ENCODE data around the gene ZFP36L1.

ZFP36L1 gene

DNA sequence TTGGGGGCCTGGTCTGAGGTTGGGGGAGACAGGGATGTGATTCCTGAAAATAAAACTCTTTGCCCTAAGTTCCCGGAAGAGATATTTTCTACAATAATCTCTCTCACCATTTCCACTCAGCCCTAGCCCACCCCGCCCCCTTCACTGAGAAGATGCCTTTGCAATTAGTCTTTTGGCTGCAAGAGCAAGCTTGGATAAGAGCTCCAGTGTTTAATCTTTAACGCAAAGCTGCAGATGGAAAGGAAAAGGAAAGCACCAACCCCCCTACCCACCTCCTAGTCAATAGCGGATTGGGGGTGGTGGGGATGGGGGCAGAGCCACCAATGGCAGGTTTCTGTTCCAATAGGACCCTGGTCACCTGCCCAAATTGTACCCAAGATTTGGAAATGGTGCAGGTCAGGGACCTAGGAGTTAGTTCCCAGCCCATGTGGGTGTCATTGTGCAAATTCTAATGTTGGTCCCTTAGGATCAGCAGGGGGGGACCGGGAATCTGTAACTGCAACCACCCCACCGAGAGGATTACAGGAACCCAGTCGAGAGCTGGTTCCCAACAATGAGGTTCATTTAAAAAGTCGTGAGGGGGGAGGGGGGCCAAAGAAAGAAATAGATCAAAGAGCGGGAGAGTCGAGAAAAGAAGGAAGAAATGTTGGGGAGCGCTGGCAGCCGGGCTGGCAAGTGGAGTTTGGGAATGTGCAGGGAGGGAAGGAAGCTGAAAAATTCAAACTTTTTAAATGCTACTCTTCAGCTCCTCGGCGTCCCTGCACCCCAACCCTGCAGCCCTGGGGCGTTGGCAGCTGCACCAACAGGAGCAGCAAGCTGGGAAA lies 1.6 kb downstream of the ZFP36L1 start:
- Histone ChIP-seq H3K18ac (ENCODE audit: low read length) (peak overlapping the region; percentile 55), H3K4me2 (ENCODE audit: low read length) (peak overlapping the region; percentile 73), H3K27me3 (ENCODE audit: insufficient read depth, low read length) (no peaks in the 10 kb centered on the region), H3K14ac (ENCODE audit: low read length) (peak overlapping the region; percentile 59), H3K23ac (ENCODE audit: low read length) (no peak overlapping the region), H4K8ac (ENCODE audit: low read depth, low read length) (peak overlapping the region; percentile 42), H2BK5ac (ENCODE audit: low read depth, low read length, poor library complexity) (peak overlapping the region; percentile 84), H3K27ac (ENCODE audit: low read depth, low read length) (peak overlapping the region; percentile 83), H3K36me3 (ENCODE audit: control insufficient read depth in 1 of 2, insufficient read depth in 2 of 2, low read length in 2 of 2) (peaks cover 26 to 36% of the 10 kb centered on the region in 2 experiments), H4K91ac (ENCODE audit: low read depth, low read length) (no peak overlapping the region), H2AK5ac (ENCODE audit: low read length) (no peak overlapping the region), H4K12ac (ENCODE audit: low read depth, low read length) (no peak overlapping the region), H3K4ac (ENCODE audit: low read depth, low read length) (peak overlapping the region; percentile 97), H3K4me3 (ENCODE audit: low read depth, low read length) (peak overlapping the region; percentile 91), H3K4me1 (ENCODE audit: control insufficient read depth in 1 of 2, insufficient read depth in 2 of 2, low read length in 2 of 2) (peaks cover 13 to 24% of the 10 kb centered on the region in 2 experiments), H3K79me2 (ENCODE audit: control insufficient read depth, insufficient read depth, low read length, poor library complexity) (peaks cover 58% of the 10 kb centered on the region), H2BK120ac (ENCODE audit: insufficient read depth, low read length, poor library complexity) (peak overlapping the region; percentile 9), H3K9ac (ENCODE audit: low read length) (peak overlapping the region; percentile 92), H2BK12ac (ENCODE audit: low read length) (no peak overlapping the region), H3K9me3 (ENCODE audit: insufficient read depth, low read depth, low read length) (no peaks in the 10 kb centered on the region), H2AFZ (ENCODE audit: insufficient read depth, low read length, poor library complexity) (no peak overlapping the region), H3K79me1 (ENCODE audit: low read length) (peaks cover 58% of the 10 kb centered on the region)
- peak in 1 of 2 donors; percentile 17 for DNase-seq
- WGBS (ENCODE audit: extremely low coverage, insufficient coverage, insufficient read length), result no CpG with 5 or more reads among the region's 15 CpGs

DNA sequence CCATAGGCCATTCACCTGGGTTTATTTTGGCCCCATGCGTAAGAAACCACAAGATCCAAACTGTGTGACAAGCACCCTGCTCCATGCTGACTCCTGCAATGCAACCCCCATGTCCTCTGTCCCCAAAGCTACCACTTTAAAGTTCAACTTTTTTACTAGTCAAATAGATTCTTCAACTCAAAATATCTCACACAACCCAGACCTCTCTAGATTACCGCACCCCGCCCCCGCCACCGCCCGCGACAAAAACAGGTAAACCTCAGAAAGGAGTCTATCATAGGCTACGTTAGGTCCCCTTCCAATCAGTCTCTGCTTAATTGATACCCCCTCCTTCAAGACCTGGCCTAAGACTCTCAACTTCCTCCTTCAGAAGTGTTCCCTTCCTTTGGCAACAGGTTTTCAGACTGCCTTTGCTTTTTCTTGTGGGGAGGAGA lies 2.2 kb downstream of the ZFP36L1 start:
- no peaks in the 10 kb centered on the region for H3K9me3 ChIP-seq (ENCODE audit: insufficient read depth, low read depth, low read length)
- no peak overlapping the region for H3K23ac ChIP-seq (ENCODE audit: low read length)
- H2AFZ ChIP-seq (ENCODE audit: insufficient read depth, low read length, poor library complexity), result no peak overlapping the region
- peaks cover 11 to 21% of the 10 kb centered on the region in 2 experiments for H3K4me1 ChIP-seq (ENCODE audit: control insufficient read depth in 1 of 2, insufficient read depth in 2 of 2, low read length in 2 of 2)
- peak overlapping the region; percentile 91 for H3K4me3 ChIP-seq (ENCODE audit: low read depth, low read length)
- H2BK12ac ChIP-seq (ENCODE audit: low read length), result no peak overlapping the region
- peak in 1 of 2 donors; percentile 5 for DNase-seq
- H3K27ac ChIP-seq (ENCODE audit: low read depth, low read length), result peak overlapping the region; percentile 83
- no peak overlapping the region for H2BK120ac ChIP-seq (ENCODE audit: insufficient read depth, low read length, poor library complexity)
- peak overlapping the region; percentile 73 for H3K4me2 ChIP-seq (ENCODE audit: low read length)
- no peak overlapping the region for H4K12ac ChIP-seq (ENCODE audit: low read depth, low read length)
- H3K27me3 ChIP-seq (ENCODE audit: insufficient read depth, low read length), result no peaks in the 10 kb centered on the region
- H3K36me3 ChIP-seq (ENCODE audit: control insufficient read depth in 1 of 2, insufficient read depth in 2 of 2, low read length in 2 of 2), result peaks cover 26 to 36% of the 10 kb centered on the region in 2 experiments
- no peak overlapping the region for H4K8ac ChIP-seq (ENCODE audit: low read depth, low read length)
- no peak overlapping the region for H2AK5ac ChIP-seq (ENCODE audit: low read length)
- H2BK5ac ChIP-seq (ENCODE audit: low read depth, low read length, poor library complexity), result no peak overlapping the region
- H3K4ac ChIP-seq (ENCODE audit: low read depth, low read length), result peak overlapping the region; percentile 97
- peak overlapping the region; percentile 92 for H3K9ac ChIP-seq (ENCODE audit: low read length)
- peaks cover 54% of the 10 kb centered on the region for H3K79me2 ChIP-seq (ENCODE audit: control insufficient read depth, insufficient read depth, low read length, poor library complexity)
- H3K79me1 ChIP-seq (ENCODE audit: low read length), result peaks cover 52% of the 10 kb centered on the region
- no CpG with 5 or more reads among the region's 8 CpGs for WGBS (ENCODE audit: extremely low coverage, insufficient coverage, insufficient read length)
- H3K18ac ChIP-seq (ENCODE audit: low read length), result no peak overlapping the region
- H4K91ac ChIP-seq (ENCODE audit: low read depth, low read length), result no peak overlapping the region
- H3K14ac ChIP-seq (ENCODE audit: low read length), result no peak overlapping the region

DNA sequence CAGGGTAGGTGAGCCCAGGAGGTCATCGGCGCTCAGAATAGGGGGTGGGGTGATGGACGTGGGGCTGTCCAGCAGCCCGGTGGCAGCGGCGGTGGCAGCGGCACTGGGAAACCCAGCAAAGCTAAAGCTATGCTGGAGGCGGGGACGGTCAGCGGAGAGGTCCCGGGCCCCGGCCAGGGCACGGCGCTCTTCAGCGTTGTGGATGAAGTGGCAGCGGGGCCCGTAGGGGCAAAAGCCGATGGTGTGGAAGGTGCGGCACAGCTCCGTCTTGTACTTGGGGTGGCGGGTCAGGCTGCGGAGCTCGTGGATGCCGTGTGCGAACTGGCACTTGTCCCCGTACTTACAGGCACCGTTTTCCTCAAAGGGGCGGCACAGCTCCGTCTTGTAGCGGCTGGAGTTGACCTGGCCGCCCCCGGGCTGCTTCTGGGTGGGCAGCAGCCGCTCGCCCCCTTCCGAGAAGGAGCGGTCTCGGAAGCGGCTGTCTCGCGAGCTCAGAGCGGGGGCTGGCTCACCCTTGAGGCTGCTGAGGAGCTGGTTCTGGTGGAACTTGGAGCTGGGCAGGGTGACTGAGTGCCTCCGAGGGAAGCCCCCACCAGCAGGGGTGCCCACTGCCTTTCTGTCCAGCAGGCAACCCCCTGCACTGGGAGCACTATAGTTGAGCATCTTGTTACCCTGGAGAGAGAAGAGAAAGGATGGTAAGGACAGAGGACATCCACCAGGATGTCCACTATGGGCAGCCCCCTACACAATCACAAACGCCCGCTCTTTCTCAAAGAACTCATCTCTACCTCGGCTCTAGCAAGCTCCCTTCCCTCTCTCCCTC lies 2.8 kb downstream of the ZFP36L1 start:
- peaks cover 26 to 36% of the 10 kb centered on the region in 2 experiments for H3K36me3 ChIP-seq (ENCODE audit: control insufficient read depth in 1 of 2, insufficient read depth in 2 of 2, low read length in 2 of 2)
- peak overlapping the region; percentile 86 for H3K18ac ChIP-seq (ENCODE audit: low read length)
- no peak overlapping the region for H2BK5ac ChIP-seq (ENCODE audit: low read depth, low read length, poor library complexity)
- H4K8ac ChIP-seq (ENCODE audit: low read depth, low read length), result peak overlapping the region; percentile 51
- no peak overlapping the region for H2BK12ac ChIP-seq (ENCODE audit: low read length)
- H3K23ac ChIP-seq (ENCODE audit: low read length), result no peak overlapping the region
- H4K91ac ChIP-seq (ENCODE audit: low read depth, low read length), result no peak overlapping the region
- DNase-seq, result peak in 1 of 2 donors; percentile 36
- peaks cover 50% of the 10 kb centered on the region for H3K79me2 ChIP-seq (ENCODE audit: control insufficient read depth, insufficient read depth, low read length, poor library complexity)
- H2AFZ ChIP-seq (ENCODE audit: insufficient read depth, low read length, poor library complexity), result no peak overlapping the region
- peak overlapping the region; percentile 80 for H3K4ac ChIP-seq (ENCODE audit: low read depth, low read length)
- H2AK5ac ChIP-seq (ENCODE audit: low read length), result no peak overlapping the region
- H3K4me2 ChIP-seq (ENCODE audit: low read length), result peak overlapping the region; percentile 73
- no peak overlapping the region for H4K12ac ChIP-seq (ENCODE audit: low read depth, low read length)
- H3K9ac ChIP-seq (ENCODE audit: low read length), result peak overlapping the region; percentile 92
- no peak overlapping the region for H2BK120ac ChIP-seq (ENCODE audit: insufficient read depth, low read length, poor library complexity)
- H3K9me3 ChIP-seq (ENCODE audit: insufficient read depth, low read depth, low read length), result no peaks in the 10 kb centered on the region
- peaks cover 47% of the 10 kb centered on the region for H3K79me1 ChIP-seq (ENCODE audit: low read length)
- H3K4me3 ChIP-seq (ENCODE audit: low read depth, low read length), result peak overlapping the region; percentile 91
- peak overlapping the region; percentile 3 for H3K14ac ChIP-seq (ENCODE audit: low read length)
- peak overlapping the region; percentile 83 for H3K27ac ChIP-seq (ENCODE audit: low read depth, low read length)
- H3K4me1 ChIP-seq (ENCODE audit: control insufficient read depth in 1 of 2, insufficient read depth in 2 of 2, low read length in 2 of 2), result peaks cover 11 to 21% of the 10 kb centered on the region in 2 experiments
- H3K27me3 ChIP-seq (ENCODE audit: insufficient read depth, low read length), result no peaks in the 10 kb centered on the region
- WGBS (ENCODE audit: extremely low coverage, insufficient coverage, insufficient read length), result no CpG with 5 or more reads among the region's 45 CpGs

DNA sequence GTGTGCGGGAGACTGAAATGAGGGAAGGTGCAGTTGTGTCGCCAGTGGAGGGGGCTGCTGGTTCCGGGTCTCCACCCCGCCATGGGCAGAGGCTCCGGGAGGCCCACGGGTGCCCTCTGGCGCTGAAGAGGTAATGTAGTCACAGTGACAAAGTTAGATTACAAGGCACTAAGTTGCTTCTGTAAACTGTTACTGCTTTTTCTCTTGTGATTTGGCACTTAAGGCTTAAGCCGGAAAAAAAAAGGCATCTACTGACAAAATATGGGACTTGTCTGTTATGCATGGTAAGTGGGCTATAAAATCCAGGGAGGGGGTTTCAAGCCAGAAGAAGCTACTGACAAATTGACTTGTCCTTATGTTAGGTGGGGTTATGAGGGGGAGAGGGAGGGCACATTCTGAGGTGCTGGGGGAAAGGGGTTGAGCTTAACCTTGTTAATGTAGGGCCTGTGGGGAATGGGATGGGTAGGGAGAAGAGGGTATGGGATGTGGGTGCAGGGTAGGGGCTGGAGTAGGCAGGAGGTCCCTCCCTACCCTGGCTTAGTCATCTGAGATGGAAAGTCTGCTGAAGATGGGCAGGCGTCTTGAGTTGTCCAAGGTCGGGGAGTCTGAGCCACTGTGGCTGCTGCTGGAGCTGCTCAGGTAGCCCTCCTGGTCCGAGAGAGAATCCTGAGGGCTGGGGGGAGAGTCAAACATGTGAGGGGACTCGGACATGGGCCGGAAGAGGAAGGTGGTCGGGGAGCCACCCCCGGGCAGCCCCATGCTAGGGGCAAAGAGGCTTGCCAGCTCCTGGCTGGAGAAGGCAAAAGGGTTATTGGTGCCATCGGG lies 3.7 kb downstream of the ZFP36L1 start:
- Histone ChIP-seq H3K4me2 (ENCODE audit: low read length) (peak overlapping the region; percentile 73), H3K79me1 (ENCODE audit: low read length) (peaks cover 39% of the 10 kb centered on the region), H3K27ac (ENCODE audit: low read depth, low read length) (peak overlapping the region; percentile 83), H4K91ac (ENCODE audit: low read depth, low read length) (no peak overlapping the region), H3K9ac (ENCODE audit: low read length) (peak overlapping the region; percentile 8), H2BK12ac (ENCODE audit: low read length) (no peak overlapping the region), H3K4me3 (ENCODE audit: low read depth, low read length) (peak overlapping the region; percentile 11), H3K4me1 (ENCODE audit: control insufficient read depth in 1 of 2, insufficient read depth in 2 of 2, low read length in 2 of 2) (peaks cover 11 to 21% of the 10 kb centered on the region in 2 experiments), H3K14ac (ENCODE audit: low read length) (peak overlapping the region; percentile 63), H4K12ac (ENCODE audit: low read depth, low read length) (no peak overlapping the region), H3K23ac (ENCODE audit: low read length) (no peak overlapping the region), H3K18ac (ENCODE audit: low read length) (peak overlapping the region; percentile 86), H3K27me3 (ENCODE audit: insufficient read depth, low read length) (no peaks in the 10 kb centered on the region), H3K4ac (ENCODE audit: low read depth, low read length) (peak overlapping the region; percentile 80), H2AFZ (ENCODE audit: insufficient read depth, low read length, poor library complexity) (no peak overlapping the region), H3K36me3 (ENCODE audit: control insufficient read depth in 1 of 2, insufficient read depth in 2 of 2, low read length in 2 of 2) (peaks cover 26 to 36% of the 10 kb centered on the region in 2 experiments), H2AK5ac (ENCODE audit: low read length) (no peak overlapping the region), H3K79me2 (ENCODE audit: control insufficient read depth, insufficient read depth, low read length, poor library complexity) (peaks cover 43% of the 10 kb centered on the region), H2BK120ac (ENCODE audit: insufficient read depth, low read length, poor library complexity) (no peak overlapping the region), H2BK5ac (ENCODE audit: low read depth, low read length, poor library complexity) (no peak overlapping the region), H4K8ac (ENCODE audit: low read depth, low read length) (peak overlapping the region; percentile 51), H3K9me3 (ENCODE audit: insufficient read depth, low read depth, low read length) (no peaks in the 10 kb centered on the region)
- no CpG with 5 or more reads among the region's 16 CpGs for WGBS (ENCODE audit: extremely low coverage, insufficient coverage, insufficient read length)
- DNase-seq, result peak; percentile 74 to 79
